HepG2 (cell line): ENCODE data around the gene RASSF6. TPM values are rescaled to one million over a fixed set of nuclear protein-coding genes. Genes with fewer than 3 reads are reported as not detected.

ENCODE experiments used
- ATAC-seq: fragments of 200-7000 bp; cut with Tn5 transposase; 3 replicates; pipeline ENCODE4 v1.9.1; 2020; ENCODE audit warnings: mild to moderate bottlenecking, moderate library complexity
- BruUV-seq: library from RNA; stranded (reverse); fragments of 400-500 nt; replicated peaks from 2 replicates; lab custom pipeline; 2021; lab: Mats Ljungman, UMichigan
- CTCF ChIA-PET: fragments of 300-600 bp; formaldehyde crosslinking; extraction: SDS; loops from one replicate; lab custom pipeline; 2021; ENCODE audit warnings: low total read pairs, inconsistent platforms, low intra/inter-chr PET ratio; lab: Yijun Ruan, JAX
- POLR2A ChIA-PET: fragments of 350-600 bp; sonication (Branson Sonifier 250); formaldehyde crosslinking; loops from one replicate; lab custom pipeline; 2020; ENCODE audit warnings: antibody characterized with exemption, inconsistent platforms; lab: Yijun Ruan, JAX
- DNase-seq: peaks from one replicate; pipeline ENCODE4 v3.0.0-alpha.2; 2015; ENCODE audit warnings: low spot score
- FAIRE-seq: peaks from 3 replicates; lab custom pipeline; 2011; peaks lifted over from hg19 to GRCh38; lab: Jason Lieb, UNC
- H2AFZ ChIP-seq: one replicate; pipeline ENCODE4 v1.6.1; 2011; ENCODE audit warnings: low read length, inconsistent platforms
- H3K27ac ChIP-seq: fragments of 300-600 bp; 3 replicates; pipeline ENCODE4 v1.8.0; 2011; ENCODE audit warnings: mixed run types, mild to moderate bottlenecking, mixed read lengths, low read length, inconsistent platforms; ENCODE audit not compliant: insufficient read depth; ENCODE audit errors: extremely low read length
- H3K27me3 ChIP-seq, 2 experiments: fragments of 200-600 bp in 1 of 2; 2 replicates in 1 of 2; 3 replicates in 1 of 2; pipeline versions ENCODE4 v1.6.0 to v1.8.0; 2011; ENCODE audit warnings: low read length in 2 of 2, mild to moderate bottlenecking in 2 of 2, moderate library complexity in 2 of 2, inconsistent platforms in 1 of 2; ENCODE audit not compliant: insufficient read depth in 2 of 2, control insufficient read depth in 1 of 2
- H3K36me3 ChIP-seq, 2 experiments: fragments of 200-600 bp in 1 of 2; replicated peaks in 1 of 2; 2 replicates in 1 of 2; 3 replicates in 1 of 2; pipeline versions ENCODE4 v1.5.1 to v1.8.0; 2011; ENCODE audit warnings: low read length in 2 of 2, inconsistent platforms in 1 of 2; ENCODE audit not compliant: insufficient read depth in 2 of 2, control insufficient read depth in 1 of 2
- H3K4me1 ChIP-seq: 2 replicates; pipeline ENCODE4 v1.5.1; 2012; ENCODE audit warnings: low read length, inconsistent platforms; ENCODE audit not compliant: insufficient read depth
- H3K4me2 ChIP-seq: 2 replicates; pipeline ENCODE4 v1.6.0; 2011; ENCODE audit warnings: low read depth, low read length, inconsistent platforms
- H3K4me3 ChIP-seq, 3 experiments: fragments of 200-600 bp in 1 of 3; sonication (generic), shearing (Covaris generic) in 1 of 3; replicated peaks in 1 of 3; 2 replicates each; pipeline ENCODE4 v1.5.1; 2011 to 2016; ENCODE audit warnings: low read length in 3 of 3, inconsistent platforms in 2 of 3, low read depth in 2 of 3, mild to moderate bottlenecking in 2 of 3, control low read depth in 1 of 3, mixed read lengths in 1 of 3; ENCODE audit not compliant: insufficient read depth in 1 of 3
- H3K79me2 ChIP-seq: one replicate; pipeline ENCODE4 v1.6.1; 2011; ENCODE audit warnings: low read length, inconsistent platforms; ENCODE audit not compliant: insufficient read depth
- H3K9ac ChIP-seq: 2 replicates; pipeline ENCODE4 v1.6.0; 2011; ENCODE audit warnings: mild to moderate bottlenecking, low read depth, low read length, inconsistent platforms; ENCODE audit not compliant: insufficient read depth
- H3K9me3 ChIP-seq: 2 replicates; pipeline ENCODE4 v1.5.1; 2012; ENCODE audit warnings: mild to moderate bottlenecking, low read length
- H4K20me1 ChIP-seq: 2 replicates; pipeline ENCODE4 v1.6.0; 2011; ENCODE audit warnings: inconsistent platforms, mild to moderate bottlenecking, low read length, moderate library complexity; ENCODE audit not compliant: insufficient read depth
- ZBTB1 ChIP-seq: sonication (generic); formaldehyde crosslinking; IDR thresholded peaks from 2 replicates; pipeline ENCODE4 v1.4.0; 2020; ENCODE audit warnings: missing genetic modification reagents, borderline replicate concordance
- ZMYM3 ChIP-seq: sonication (generic); formaldehyde crosslinking; IDR thresholded peaks from 2 replicates; pipeline ENCODE4 v1.5.1; 2020; ENCODE audit warnings: mild to moderate bottlenecking, missing genetic modification reagents
- ZNF263 ChIP-seq: sonication (generic); formaldehyde crosslinking; IDR thresholded peaks from 2 replicates; pipeline ENCODE4 v1.4.0; 2020; ENCODE audit warnings: missing genetic modification reagents
- ZNF326 ChIP-seq: sonication (generic); formaldehyde crosslinking; IDR thresholded peaks from 2 replicates; pipeline ENCODE4 v1.4.0; 2020; ENCODE audit warnings: missing genetic modification reagents, borderline replicate concordance
- WGBS: methylation state at CpG from one replicate; pipeline ENCODE4 v1.1.6; 2017; ENCODE audit warnings: low lambda C conversion rate; 5-methylcytosine and 5-hydroxymethylcytosine counted together
- in situ Hi-C: cut with HindIII; loops from 2 replicates; pipeline ENCODE4 v1.10.0; 2017; ENCODE audit warnings: low pct_unique_long_range_greater_than_20kb; ENCODE audit not compliant: extremely low pct_ligation_motif_present
- intact Hi-C: fragments of 100-400 bp; cut with micrococcal nuclease; formaldehyde crosslinking; loops from one replicate; pipeline ENCODE4 v1.10.0; 2022; ENCODE audit not compliant: unreplicated experiment
- polyA plus RNA-seq, 8 experiments: library from polyadenylated mRNA; depleted of rRNA in 3 of 8; stranded (reverse) in 7 of 8; unstranded in 1 of 8; fragments of >200 nt; fragmentation: Illumina TruSeq in 4 of 8; extraction: Trizol in 4 of 8; gene quantifications; 2 replicates each; pipeline versions ENCODE4 v1.2.1 to v1.2.3, GENCODE V29; 2011 to 2016; ENCODE audit warnings: low read depth in 4 of 8, missing spikeins in 1 of 8, mixed read lengths in 1 of 8; ENCODE audit not compliant: insufficient read depth in 1 of 8
- total RNA-seq, 5 experiments: library from RNA; depleted of rRNA; stranded (reverse); fragments of >200 nt; fragmentation: Illumina TruSeq; extraction: Trizol; gene quantifications; 2 replicates each; pipeline ENCODE4 v1.2.3, GENCODE V29; 2016; ENCODE audit warnings: low read depth in 1 of 5
- TF ChIP-seq, protein P1 (sequence below): sonication (generic); formaldehyde crosslinking; IDR thresholded peaks from 2 replicates; pipeline ENCODE4 v1.4.0; 2020; ENCODE audit warnings: missing genetic modification reagents, borderline replicate concordance
- TF ChIP-seq, protein P2 (sequence below): sonication (generic); formaldehyde crosslinking; IDR thresholded peaks from 2 replicates; pipeline ENCODE4 v1.8.0; 2022; ENCODE audit warnings: mild to moderate bottlenecking, missing genetic modification reagents, borderline replicate concordance
- TF ChIP-seq, protein P3 (sequence below): sonication (generic); formaldehyde crosslinking; IDR thresholded peaks from 2 replicates; pipeline ENCODE4 v1.4.0; 2020; ENCODE audit warnings: mild to moderate bottlenecking, missing genetic modification reagents
- TF ChIP-seq, protein P4 (sequence below): IDR thresholded peaks from 2 replicates; pipeline ENCODE4 v1.6.1; 2016; ENCODE audit warnings: mild to moderate bottlenecking, missing biosample characterization, missing genetic modification reagents
- TF ChIP-seq, protein P5 (sequence below): sonication (generic); formaldehyde crosslinking; IDR thresholded peaks from 2 replicates; pipeline ENCODE4 v1.4.0; 2020; ENCODE audit warnings: missing genetic modification reagents
- TF ChIP-seq, protein P6 (sequence below): conservative IDR thresholded peaks from 2 replicates; pipeline ENCODE4 v1.6.1; 2018; ENCODE audit warnings: missing genetic modification reagents

RASSF6 gene
- total and polyA plus RNA-seq, 2 of the 13 experiments (the other 11 are each of a cell fraction or from before 2014, with no cell fraction given), result 0.03 to 0.11 TPM

DNA sequence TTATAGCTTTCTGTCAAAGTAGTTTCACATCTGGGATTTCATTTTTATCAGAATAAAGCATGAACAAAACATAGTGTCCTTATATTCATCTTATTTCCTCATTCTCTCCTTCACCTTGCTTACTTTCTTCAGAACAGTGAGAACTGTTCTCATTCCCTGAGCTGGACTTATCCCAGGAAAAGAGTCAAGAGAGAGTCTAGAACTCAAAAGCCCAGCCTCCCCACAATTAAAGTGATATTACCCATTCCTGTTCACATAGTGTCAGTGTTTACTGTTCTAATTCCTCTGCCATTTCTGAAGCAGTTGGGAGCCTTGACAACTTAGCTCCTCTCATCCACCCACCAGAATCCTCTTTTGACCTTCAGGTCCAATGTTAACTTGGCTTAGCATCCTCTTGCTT lies 42.9 kb downstream of the RASSF6 start (continued):
- TF ChIP-seq, protein P1, sequence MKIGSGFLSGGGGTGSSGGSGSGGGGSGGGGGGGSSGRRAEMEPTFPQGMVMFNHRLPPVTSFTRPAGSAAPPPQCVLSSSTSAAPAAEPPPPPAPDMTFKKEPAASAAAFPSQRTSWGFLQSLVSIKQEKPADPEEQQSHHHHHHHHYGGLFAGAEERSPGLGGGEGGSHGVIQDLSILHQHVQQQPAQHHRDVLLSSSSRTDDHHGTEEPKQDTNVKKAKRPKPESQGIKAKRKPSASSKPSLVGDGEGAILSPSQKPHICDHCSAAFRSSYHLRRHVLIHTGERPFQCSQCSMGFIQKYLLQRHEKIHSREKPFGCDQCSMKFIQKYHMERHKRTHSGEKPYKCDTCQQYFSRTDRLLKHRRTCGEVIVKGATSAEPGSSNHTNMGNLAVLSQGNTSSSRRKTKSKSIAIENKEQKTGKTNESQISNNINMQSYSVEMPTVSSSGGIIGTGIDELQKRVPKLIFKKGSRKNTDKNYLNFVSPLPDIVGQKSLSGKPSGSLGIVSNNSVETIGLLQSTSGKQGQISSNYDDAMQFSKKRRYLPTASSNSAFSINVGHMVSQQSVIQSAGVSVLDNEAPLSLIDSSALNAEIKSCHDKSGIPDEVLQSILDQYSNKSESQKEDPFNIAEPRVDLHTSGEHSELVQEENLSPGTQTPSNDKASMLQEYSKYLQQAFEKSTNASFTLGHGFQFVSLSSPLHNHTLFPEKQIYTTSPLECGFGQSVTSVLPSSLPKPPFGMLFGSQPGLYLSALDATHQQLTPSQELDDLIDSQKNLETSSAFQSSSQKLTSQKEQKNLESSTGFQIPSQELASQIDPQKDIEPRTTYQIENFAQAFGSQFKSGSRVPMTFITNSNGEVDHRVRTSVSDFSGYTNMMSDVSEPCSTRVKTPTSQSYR (CRISPR knock-in tag), result no peak
- TF ChIP-seq, protein P2, sequence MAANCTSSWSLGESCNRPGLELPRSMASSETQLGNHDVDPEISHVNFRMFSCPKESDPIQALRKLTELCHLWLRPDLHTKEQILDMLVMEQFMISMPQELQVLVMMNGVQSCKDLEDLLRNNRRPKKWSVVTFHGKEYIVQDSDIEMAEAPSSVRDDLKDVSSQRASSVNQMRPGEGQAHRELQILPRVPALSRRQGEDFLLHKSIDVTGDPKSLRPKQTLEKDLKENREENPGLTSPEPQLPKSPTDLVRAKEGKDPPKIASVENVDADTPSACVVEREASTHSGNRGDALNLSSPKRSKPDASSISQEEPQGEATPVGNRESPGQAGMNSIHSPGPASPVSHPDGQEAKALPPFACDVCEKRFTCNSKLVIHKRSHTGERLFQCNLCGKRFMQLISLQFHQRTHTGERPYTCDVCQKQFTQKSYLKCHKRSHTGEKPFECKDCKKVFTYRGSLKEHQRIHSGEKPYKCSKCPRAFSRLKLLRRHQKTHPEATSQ (CRISPR knock-in tag), result no peak
- TF ChIP-seq ZNF326 (CRISPR knock-in tag) (no peak), ZNF263 (no peak)
- TF ChIP-seq, protein P3, sequence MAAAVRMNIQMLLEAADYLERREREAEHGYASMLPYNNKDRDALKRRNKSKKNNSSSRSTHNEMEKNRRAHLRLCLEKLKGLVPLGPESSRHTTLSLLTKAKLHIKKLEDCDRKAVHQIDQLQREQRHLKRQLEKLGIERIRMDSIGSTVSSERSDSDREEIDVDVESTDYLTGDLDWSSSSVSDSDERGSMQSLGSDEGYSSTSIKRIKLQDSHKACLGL (CRISPR knock-in tag), result no peak
- TF ChIP-seq, protein P4, sequence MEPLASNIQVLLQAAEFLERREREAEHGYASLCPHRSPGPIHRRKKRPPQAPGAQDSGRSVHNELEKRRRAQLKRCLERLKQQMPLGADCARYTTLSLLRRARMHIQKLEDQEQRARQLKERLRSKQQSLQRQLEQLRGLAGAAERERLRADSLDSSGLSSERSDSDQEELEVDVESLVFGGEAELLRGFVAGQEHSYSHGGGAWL (CRISPR knock-in tag), result no peak

DNA sequence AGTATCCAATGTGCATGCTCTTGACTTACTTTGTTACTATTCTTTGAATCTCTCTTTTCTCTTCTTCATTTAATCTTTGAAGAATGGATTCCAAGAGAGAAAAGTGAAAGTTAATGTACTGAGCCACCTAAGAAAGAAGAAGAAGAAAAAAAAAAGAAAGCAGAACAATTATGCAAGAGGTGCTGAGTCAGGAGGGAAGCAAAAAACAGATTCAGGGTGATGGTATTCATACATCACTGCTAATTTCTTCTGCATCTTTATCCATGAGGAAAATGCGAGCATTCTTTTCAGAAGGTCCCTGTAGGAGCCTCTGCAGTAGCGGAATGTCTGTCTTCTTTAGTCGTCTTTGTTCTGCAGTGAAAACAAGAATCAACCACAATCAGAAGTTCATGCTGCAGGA lies 43.9 kb downstream of the RASSF6 start:
- in situ Hi-C loops, result loop anchor here (25.0 kb wide), 1 partner anchor 239 kb away; no protein-coding TSS in a partner anchor
- ChIA-PET POLR2A (no interaction called here), CTCF (interaction anchor here (4.2 kb wide), 1 partner anchor 77 kb away, joined by 35 read pairs; no protein-coding TSS in a partner anchor)
- Histone ChIP-seq H3K4me1 (no peaks in the 10 kb centered on the region), H3K27me3 (no peaks in the 10 kb centered on the region), H3K4me3 (no peak overlapping the region), H4K20me1 (no peaks in the 10 kb centered on the region), H2AFZ (no peak overlapping the region), H3K9ac (no peak overlapping the region), H3K4me2 (no peak overlapping the region), H3K79me2 (no peaks in the 10 kb centered on the region), H3K9me3 (no peaks in the 10 kb centered on the region), H3K36me3 (no peaks in the 10 kb centered on the region), H3K27ac (no peak overlapping the region)
- TF ChIP-seq, protein P5, sequence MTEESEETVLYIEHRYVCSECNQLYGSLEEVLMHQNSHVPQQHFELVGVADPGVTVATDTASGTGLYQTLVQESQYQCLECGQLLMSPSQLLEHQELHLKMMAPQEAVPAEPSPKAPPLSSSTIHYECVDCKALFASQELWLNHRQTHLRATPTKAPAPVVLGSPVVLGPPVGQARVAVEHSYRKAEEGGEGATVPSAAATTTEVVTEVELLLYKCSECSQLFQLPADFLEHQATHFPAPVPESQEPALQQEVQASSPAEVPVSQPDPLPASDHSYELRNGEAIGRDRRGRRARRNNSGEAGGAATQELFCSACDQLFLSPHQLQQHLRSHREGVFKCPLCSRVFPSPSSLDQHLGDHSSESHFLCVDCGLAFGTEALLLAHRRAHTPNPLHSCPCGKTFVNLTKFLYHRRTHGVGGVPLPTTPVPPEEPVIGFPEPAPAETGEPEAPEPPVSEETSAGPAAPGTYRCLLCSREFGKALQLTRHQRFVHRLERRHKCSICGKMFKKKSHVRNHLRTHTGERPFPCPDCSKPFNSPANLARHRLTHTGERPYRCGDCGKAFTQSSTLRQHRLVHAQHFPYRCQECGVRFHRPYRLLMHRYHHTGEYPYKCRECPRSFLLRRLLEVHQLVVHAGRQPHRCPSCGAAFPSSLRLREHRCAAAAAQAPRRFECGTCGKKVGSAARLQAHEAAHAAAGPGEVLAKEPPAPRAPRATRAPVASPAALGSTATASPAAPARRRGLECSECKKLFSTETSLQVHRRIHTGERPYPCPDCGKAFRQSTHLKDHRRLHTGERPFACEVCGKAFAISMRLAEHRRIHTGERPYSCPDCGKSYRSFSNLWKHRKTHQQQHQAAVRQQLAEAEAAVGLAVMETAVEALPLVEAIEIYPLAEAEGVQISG (CRISPR knock-in tag), result no peak
- TF ChIP-seq, protein P6, sequence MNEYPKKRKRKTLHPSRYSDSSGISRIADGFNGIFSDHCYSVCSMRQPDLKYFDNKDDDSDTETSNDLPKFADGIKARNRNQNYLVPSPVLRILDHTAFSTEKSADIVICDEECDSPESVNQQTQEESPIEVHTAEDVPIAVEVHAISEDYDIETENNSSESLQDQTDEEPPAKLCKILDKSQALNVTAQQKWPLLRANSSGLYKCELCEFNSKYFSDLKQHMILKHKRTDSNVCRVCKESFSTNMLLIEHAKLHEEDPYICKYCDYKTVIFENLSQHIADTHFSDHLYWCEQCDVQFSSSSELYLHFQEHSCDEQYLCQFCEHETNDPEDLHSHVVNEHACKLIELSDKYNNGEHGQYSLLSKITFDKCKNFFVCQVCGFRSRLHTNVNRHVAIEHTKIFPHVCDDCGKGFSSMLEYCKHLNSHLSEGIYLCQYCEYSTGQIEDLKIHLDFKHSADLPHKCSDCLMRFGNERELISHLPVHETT (CRISPR knock-in tag), result no peak
- TF ChIP-seq ZMYM3 (no peak), ZBTB1 (CRISPR knock-in tag) (no peak)
- FAIRE-seq (no peak), DNase-seq (no peak), ATAC-seq (no peak)
- intact Hi-C loops, result loop anchor here (10.0 kb wide), 1 partner anchor 558 kb away; no protein-coding TSS in a partner anchor
- no TSS peak for BruUV-seq
- 67% methylated on average over 3 of the region's 3 CpGs for WGBS
